ENCODE data around the gene KDM7A. TPM values are rescaled to one million over a fixed set of nuclear protein-coding genes. Genes with fewer than 3 reads are reported as not detected.
A peak's percentile ranks its signal among the peaks of the same experiment; 100 is the strongest.

Gene KDM7A
- total and polyA plus RNA-seq, 2 donors from 2014 or later: 2.2 to 14.2 TPM

GRCh38 chr7:140211698-140212097 lies 34.9 kb upstream of the KDM7A start:
- TF ChIP-seq CTCF (IDR thresholded peaks at IDR 0.05; ENCODE audit: borderline replicate concordance, extremely low read depth, insufficient read depth): no peak
- FAIRE-seq: no peak
- Histone ChIP-seq H3K36me3 (ENCODE audit: control insufficient read depth in 2 of 3, insufficient read depth in 3 of 3, low read length in 3 of 3) (no peaks in the 10 kb centered on the region), H3K27ac (ENCODE audit: low read depth in 2 of 2, low read length in 2 of 2) (no peak overlapping the region), H3K27me3 (ENCODE audit: control insufficient read depth, insufficient read depth, low read length) (no peaks in the 10 kb centered on the region), H3K4me1 (ENCODE audit: control insufficient read depth in 2 of 3, insufficient read depth in 2 of 3, low read depth in 1 of 3, low read length in 3 of 3) (peaks cover 0 to 7% (median 0%) of the 10 kb centered on the region in 3 donors), H3K4me3 (ENCODE audit: low read length in 3 of 3) (no peak overlapping the region), H3K9ac (ENCODE audit: low read length in 3 of 3) (no peak overlapping the region), H3K9me3 (ENCODE audit: control insufficient read depth in 2 of 3, insufficient read depth in 1 of 3, low read length in 3 of 3) (no peaks in the 10 kb centered on the region)
- DNase-seq: no peak
- intact Hi-C loops (cut with DNase I): no loop called here

- TF ChIP-seq CTCF (IDR thresholded peaks at IDR 0.05; ENCODE audit: borderline replicate concordance, extremely low read depth, insufficient read depth): no peak
- Histone ChIP-seq H3K36me3 (ENCODE audit: control insufficient read depth in 2 of 3, insufficient read depth in 3 of 3, low read length in 3 of 3) (no peaks in the 10 kb centered on the region), H3K27me3 (ENCODE audit: control insufficient read depth, insufficient read depth, low read length) (no peaks in the 10 kb centered on the region), H3K9ac (ENCODE audit: low read length in 3 of 3) (no peak overlapping the region), H3K9me3 (ENCODE audit: control insufficient read depth in 2 of 3, insufficient read depth in 1 of 3, low read length in 3 of 3) (no peaks in the 10 kb centered on the region), H3K4me1 (ENCODE audit: control insufficient read depth in 2 of 3, insufficient read depth in 2 of 3, low read depth in 1 of 3, low read length in 3 of 3) (peaks cover 0 to 7% (median 0%) of the 10 kb centered on the region in 3 donors), H3K4me3 (ENCODE audit: low read length in 3 of 3) (peak overlapping the region in 1 of 3 donors; percentile 27), H3K27ac (ENCODE audit: low read depth in 2 of 2, low read length in 2 of 2) (no peak overlapping the region)
- intact Hi-C loops (cut with DNase I): no loop called here
- FAIRE-seq (no peak), DNase-seq (peak in 2 of 5 donors; percentile 12 to 24)
Measured at GRCh38 chr7:140209866-140210609, 33.3 kb upstream of the KDM7A start.

GRCh38 chr7:140206616-140207389 lies 30.0 kb upstream of the KDM7A start:
- intact Hi-C loops (cut with DNase I): no loop called here
- Histone ChIP-seq H3K27me3 (ENCODE audit: control insufficient read depth, insufficient read depth, low read length) (no peaks in the 10 kb centered on the region), H3K4me3 (ENCODE audit: low read length in 3 of 3) (no peak overlapping the region), H3K9me3 (ENCODE audit: control insufficient read depth in 2 of 3, insufficient read depth in 1 of 3, low read length in 3 of 3) (no peaks in the 10 kb centered on the region), H3K36me3 (ENCODE audit: control insufficient read depth in 2 of 3, insufficient read depth in 3 of 3, low read length in 3 of 3) (no peaks in the 10 kb centered on the region), H3K4me1 (ENCODE audit: control insufficient read depth in 2 of 3, insufficient read depth in 2 of 3, low read depth in 1 of 3, low read length in 3 of 3) (peaks cover 0 to 3% (median 0%) of the 10 kb centered on the region in 3 donors), H3K27ac (ENCODE audit: low read depth in 2 of 2, low read length in 2 of 2) (no peak overlapping the region), H3K9ac (ENCODE audit: low read length in 3 of 3) (no peak overlapping the region)
- no peak for TF ChIP-seq CTCF (IDR thresholded peaks at IDR 0.05; ENCODE audit: borderline replicate concordance, extremely low read depth, insufficient read depth)
- DNase-seq (no peak), FAIRE-seq (no peak)

Data from kidney (tissue), 14 donors.